Mesothelial cell of epicardium (in vitro differentiated cells): Measurements from ENCODE around the gene PWP2. TPM values are rescaled to one million over a fixed set of nuclear protein-coding genes. Genes with fewer than 3 reads are reported as not detected.
"Not testable (repeated sequence)": the region's sequence is repeated elsewhere in the genome, so short reads cannot be mapped to it uniquely, and the experiment has no call there.

Experiments
- DNase-seq, 2 experiments: peaks; one replicate each; pipeline ENCODE4 v3.0.0; 2021; ENCODE audit warnings: low spot score in 2 of 2; ENCODE audit not compliant: unreplicated experiment in 2 of 2
- H3K27ac Mint-ChIP-seq: 2 replicates; pipeline ENCODE4 v1.8.0; 2021; ENCODE audit warnings: mixed read lengths
- H3K27me3 Mint-ChIP-seq: 2 replicates; pipeline ENCODE4 v1.8.0; 2021; ENCODE audit warnings: low read depth, mixed read lengths
- H3K36me3 Mint-ChIP-seq: 2 replicates; pipeline ENCODE4 v1.8.0; 2021; ENCODE audit warnings: mixed read lengths
- H3K4me1 Mint-ChIP-seq: 2 replicates; pipeline ENCODE4 v1.8.0; 2021; ENCODE audit warnings: mixed read lengths
- H3K4me3 Mint-ChIP-seq: 2 replicates; pipeline ENCODE4 v1.8.0; 2021; ENCODE audit warnings: mild to moderate bottlenecking, moderate library complexity, mixed read lengths
- H3K9me3 Mint-ChIP-seq: 2 replicates; pipeline ENCODE4 v1.8.0; 2021; ENCODE audit warnings: mixed read lengths
- total RNA-seq: library from RNA; stranded (reverse); gene quantifications from 3 replicates; pipeline ENCODE4 v1.2.1, GENCODE V29; 2021

PWP2 gene
- total RNA-seq, 1 donor from 2014 or later: 2.3 TPM

GRCh38 chr21:44150255-44150654, 43.1 kb downstream of the PWP2 start:
- not testable (repeated sequence) for DNase-seq, H3K4me1 Mint-ChIP-seq, H3K9me3 Mint-ChIP-seq, H3K27me3 Mint-ChIP-seq, H3K4me3 Mint-ChIP-seq, H3K27ac Mint-ChIP-seq, H3K36me3 Mint-ChIP-seq

DNA sequence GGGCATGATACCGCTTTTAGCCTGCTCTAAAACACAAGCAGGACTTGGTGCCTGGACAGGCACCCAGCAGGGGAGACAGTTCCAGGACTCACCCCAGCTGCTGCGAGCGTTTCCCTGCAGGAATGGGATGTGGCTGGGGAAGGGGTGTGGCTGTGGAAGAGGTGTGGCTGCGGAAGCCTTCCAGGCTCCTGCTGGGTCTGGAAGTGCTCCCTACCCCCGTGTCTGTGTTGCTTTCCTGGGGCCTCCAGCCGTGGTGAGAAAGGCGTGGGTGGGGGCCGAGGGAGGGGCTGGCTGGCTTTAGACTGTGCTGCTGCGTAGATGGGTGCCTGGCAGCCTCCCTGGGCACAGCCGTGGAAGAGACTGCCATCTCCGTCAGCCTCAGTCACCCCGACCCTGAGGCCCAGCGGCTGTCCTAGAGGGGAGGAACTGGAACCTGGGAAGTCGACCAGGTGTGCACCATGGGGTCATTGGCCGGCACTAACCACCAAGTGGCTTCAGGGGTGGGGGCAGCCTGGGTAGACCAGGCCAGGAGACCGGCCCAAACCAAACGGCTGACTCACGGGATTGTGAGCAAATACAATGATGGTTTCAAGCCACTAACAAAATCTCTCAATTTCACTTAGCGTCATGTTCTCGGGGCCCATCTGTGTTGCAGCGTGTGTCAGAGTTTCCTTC, 46.2 kb downstream of the PWP2 start:
- not testable (repeated sequence) for DNase-seq, H3K4me1 Mint-ChIP-seq, H3K4me3 Mint-ChIP-seq, H3K9me3 Mint-ChIP-seq, H3K27ac Mint-ChIP-seq, H3K36me3 Mint-ChIP-seq, H3K27me3 Mint-ChIP-seq

GRCh38 chr21:44153889-44154228, 46.7 kb downstream of the PWP2 start:
- H3K9me3 Mint-ChIP-seq, H3K27me3 Mint-ChIP-seq, H3K4me3 Mint-ChIP-seq, DNase-seq, H3K4me1 Mint-ChIP-seq, H3K27ac Mint-ChIP-seq, H3K36me3 Mint-ChIP-seq: not testable (repeated sequence)

- H3K4me1 Mint-ChIP-seq, DNase-seq, H3K27ac Mint-ChIP-seq, H3K27me3 Mint-ChIP-seq, H3K9me3 Mint-ChIP-seq, H3K36me3 Mint-ChIP-seq, H3K4me3 Mint-ChIP-seq: not testable (repeated sequence)
Observed at GRCh38 chr21:44154816-44155230, 47.6 kb downstream of the PWP2 start.

DNA sequence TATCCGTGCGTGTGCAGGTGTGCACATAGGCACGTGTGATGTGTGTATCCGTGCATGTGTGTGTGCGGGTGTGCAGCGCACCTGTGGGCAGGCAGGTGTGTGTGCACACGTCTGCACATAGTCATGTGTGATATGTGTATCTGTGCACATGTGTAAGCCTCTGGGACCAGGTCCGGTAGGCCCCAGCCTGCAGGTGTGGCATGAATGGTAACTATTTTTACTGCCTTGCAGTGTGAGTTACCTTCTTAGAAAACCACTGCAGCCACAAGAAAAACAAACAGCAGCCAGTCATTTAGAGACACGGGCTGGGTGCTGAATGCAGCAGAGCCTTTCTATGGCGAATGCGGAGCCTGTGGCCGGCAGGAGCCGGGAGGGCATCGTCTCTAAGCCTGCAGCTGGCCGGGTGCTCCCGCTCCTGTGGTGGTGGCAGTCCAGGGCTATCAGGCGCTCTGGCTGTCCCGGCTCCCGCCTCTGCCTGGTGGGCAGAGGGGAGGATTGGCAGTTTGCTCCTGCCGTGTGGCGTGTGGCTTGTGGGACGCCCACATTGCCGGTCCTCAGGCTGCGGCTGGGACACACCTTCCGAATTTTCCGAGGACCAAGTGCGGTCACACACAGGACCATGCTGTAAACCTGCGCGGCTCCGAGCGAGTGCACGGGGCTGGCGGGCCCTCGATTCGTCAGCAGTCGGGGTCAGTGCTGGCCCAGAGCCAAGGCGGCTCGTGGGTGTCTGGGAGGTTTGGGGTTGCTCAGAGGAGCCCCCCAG, 48.2 kb downstream of the PWP2 start:
- not testable (repeated sequence) for H3K27ac Mint-ChIP-seq, DNase-seq, H3K4me3 Mint-ChIP-seq, H3K4me1 Mint-ChIP-seq, H3K36me3 Mint-ChIP-seq, H3K9me3 Mint-ChIP-seq, H3K27me3 Mint-ChIP-seq

- DNase-seq, H3K9me3 Mint-ChIP-seq, H3K27me3 Mint-ChIP-seq: not testable (repeated sequence)
Observed at GRCh38 chr21:44155994-44156380, 48.8 kb downstream of the PWP2 start.

GRCh38 chr21:44157439-44158081, 50.4 kb downstream of the PWP2 start:
- H3K4me1 Mint-ChIP-seq, DNase-seq: not testable (repeated sequence)

More at GRCh38 chr21:44155994-44156380, 48.8 kb downstream of the PWP2 start:
- H3K36me3 Mint-ChIP-seq, H3K4me3 Mint-ChIP-seq, H3K4me1 Mint-ChIP-seq, H3K27ac Mint-ChIP-seq: not testable (repeated sequence)

GRCh38 chr21:44158082-44158468, 50.9 kb downstream of the PWP2 start:
- H3K36me3 Mint-ChIP-seq, H3K4me3 Mint-ChIP-seq, H3K27me3 Mint-ChIP-seq, DNase-seq, H3K9me3 Mint-ChIP-seq, H3K27ac Mint-ChIP-seq, H3K4me1 Mint-ChIP-seq: not testable (repeated sequence)

More at GRCh38 chr21:44157439-44158081, 50.4 kb downstream of the PWP2 start:
- not testable (repeated sequence) for H3K27me3 Mint-ChIP-seq, H3K4me3 Mint-ChIP-seq, H3K36me3 Mint-ChIP-seq, H3K27ac Mint-ChIP-seq, H3K9me3 Mint-ChIP-seq

- H3K4me1 Mint-ChIP-seq, DNase-seq, H3K27ac Mint-ChIP-seq, H3K9me3 Mint-ChIP-seq, H3K36me3 Mint-ChIP-seq, H3K4me3 Mint-ChIP-seq, H3K27me3 Mint-ChIP-seq: not testable (repeated sequence)
Observed at GRCh38 chr21:44159349-44160297, 52.4 kb downstream of the PWP2 start.

DNA sequence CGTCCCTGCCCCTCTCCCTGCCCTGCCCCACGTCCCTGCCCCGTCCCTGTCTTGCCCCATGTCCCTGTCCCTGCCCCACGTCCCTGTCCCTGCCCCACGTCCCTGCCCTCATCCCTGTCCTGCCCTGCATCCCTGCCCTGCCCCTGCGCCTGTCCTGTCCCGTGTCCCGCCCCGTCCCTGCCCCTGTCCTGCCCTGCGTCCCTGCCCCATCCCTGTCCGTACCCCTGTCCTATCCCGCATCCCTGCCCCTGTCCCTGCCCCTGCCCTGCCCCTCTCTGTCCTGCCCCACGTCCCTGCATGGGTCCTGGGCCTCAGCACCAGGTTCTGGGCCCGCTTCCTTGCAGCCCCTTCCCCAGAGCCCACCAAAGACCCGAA, 53.1 kb downstream of the PWP2 start:
- not testable (repeated sequence) for H3K9me3 Mint-ChIP-seq, H3K4me3 Mint-ChIP-seq, DNase-seq, H3K27me3 Mint-ChIP-seq, H3K4me1 Mint-ChIP-seq, H3K27ac Mint-ChIP-seq, H3K36me3 Mint-ChIP-seq

DNA sequence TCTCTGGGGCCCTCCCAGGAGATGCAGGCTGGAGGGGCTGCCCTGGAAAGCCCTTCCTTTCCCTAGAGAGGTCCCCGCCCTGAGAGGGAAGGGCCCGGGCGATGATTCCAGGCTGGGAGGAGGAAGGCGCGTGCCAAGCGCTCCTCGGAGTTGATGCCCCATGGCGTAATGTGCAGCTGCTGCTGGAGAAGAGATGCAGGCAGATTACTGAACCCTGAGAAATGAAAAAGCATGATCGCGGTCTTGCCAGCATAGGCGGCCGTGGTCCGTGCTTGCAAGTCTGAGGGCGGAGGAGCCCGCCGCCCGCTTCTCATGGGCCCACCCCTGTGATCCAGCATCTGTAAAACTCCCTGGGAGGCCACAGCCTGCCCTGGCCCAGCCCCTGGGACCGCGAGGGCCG, 53.6 kb downstream of the PWP2 start:
- not testable (repeated sequence) for H3K4me3 Mint-ChIP-seq, H3K9me3 Mint-ChIP-seq

DNA sequence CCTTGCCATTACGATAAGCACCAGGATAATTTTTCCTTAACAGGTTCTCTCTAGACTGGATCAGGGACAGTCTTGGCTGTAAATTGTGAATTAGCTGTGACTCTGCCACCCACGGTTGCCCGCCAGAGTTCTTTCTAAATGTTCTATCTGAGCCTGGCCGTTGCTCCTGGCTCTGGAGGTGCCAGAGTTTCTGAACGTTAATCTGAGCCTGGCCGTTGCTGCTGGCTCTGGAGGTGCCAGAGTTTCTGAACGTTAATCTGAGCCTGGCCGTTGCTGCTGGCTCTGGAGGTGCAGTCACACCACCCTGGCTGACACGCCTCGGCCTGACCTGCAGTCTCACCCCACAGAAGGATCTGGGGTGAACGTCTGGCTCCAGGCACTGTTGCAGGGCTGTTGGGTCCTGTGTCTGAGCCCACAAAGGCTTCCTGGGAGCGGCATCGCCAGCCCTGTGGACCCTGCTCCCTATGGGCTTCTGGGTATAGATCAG, 56.0 kb downstream of the PWP2 start:
- H3K4me1 Mint-ChIP-seq, H3K27me3 Mint-ChIP-seq, H3K36me3 Mint-ChIP-seq, DNase-seq, H3K27ac Mint-ChIP-seq, H3K9me3 Mint-ChIP-seq, H3K4me3 Mint-ChIP-seq: not testable (repeated sequence)

More for the DNA sequence above, 53.6 kb downstream of the PWP2 start:
- not testable (repeated sequence) for H3K4me1 Mint-ChIP-seq, H3K27ac Mint-ChIP-seq, DNase-seq, H3K36me3 Mint-ChIP-seq, H3K27me3 Mint-ChIP-seq

- not testable (repeated sequence) for H3K36me3 Mint-ChIP-seq, DNase-seq, H3K27ac Mint-ChIP-seq, H3K27me3 Mint-ChIP-seq, H3K9me3 Mint-ChIP-seq, H3K4me1 Mint-ChIP-seq, H3K4me3 Mint-ChIP-seq
Observed at GRCh38 chr21:44165933-44166332, 58.7 kb downstream of the PWP2 start.
